H9 (cell line): ENCODE results near the gene TK2. TPM values are rescaled to one million over a fixed set of nuclear protein-coding genes. Genes with fewer than 3 reads are reported as not detected.

Experiments used
- DNase-seq: peaks from one replicate; pipeline ENCODE4 v3.0.0-alpha.2; 2017
- H2AFZ ChIP-seq: one replicate; pipeline ENCODE4 v1.6.1; 2013; ENCODE audit warnings: mild to moderate bottlenecking, low read length, control low read depth, moderate library complexity
- H2AK5ac ChIP-seq: 2 replicates; pipeline ENCODE4 v1.6.1; 2013; ENCODE audit warnings: low read length, control low read depth, mixed read lengths; ENCODE audit not compliant: insufficient read length
- H2BK120ac ChIP-seq: one replicate; pipeline ENCODE4 v1.6.1; 2013; ENCODE audit warnings: low read depth, mild to moderate bottlenecking, low read length, control low read depth, inconsistent platforms; ENCODE audit not compliant: poor library complexity, severe bottlenecking
- H2BK12ac ChIP-seq: 2 replicates; pipeline ENCODE4 v1.6.1; 2013; ENCODE audit warnings: low read length, control low read depth, mixed read lengths, low read depth; ENCODE audit not compliant: insufficient read length
- H2BK15ac ChIP-seq: 2 replicates; pipeline ENCODE4 v1.6.1; 2013; ENCODE audit warnings: low read depth, low read length, control low read depth
- H2BK20ac ChIP-seq: one replicate; pipeline ENCODE4 v1.6.1; 2013; ENCODE audit warnings: low read depth, mild to moderate bottlenecking, low read length, control low read depth, inconsistent platforms; ENCODE audit not compliant: poor library complexity, severe bottlenecking
- H2BK5ac ChIP-seq: 2 replicates; pipeline ENCODE4 v1.6.1; 2013; ENCODE audit warnings: low read length, control low read depth, mixed read lengths; ENCODE audit not compliant: insufficient read length
- H3K14ac ChIP-seq: 2 replicates; pipeline ENCODE4 v1.6.1; 2013; ENCODE audit warnings: low read length, control low read depth; ENCODE audit not compliant: insufficient read depth
- H3K18ac ChIP-seq: 2 replicates; pipeline ENCODE4 v1.6.1; 2013; ENCODE audit warnings: low read depth, mild to moderate bottlenecking, mixed read lengths, low read length, control low read depth; ENCODE audit not compliant: insufficient read length
- H3K23ac ChIP-seq: 2 replicates; pipeline ENCODE4 v1.6.1; 2013; ENCODE audit warnings: low read length, control low read depth, mixed read lengths, low read depth; ENCODE audit not compliant: insufficient read length
- H3K23me2 ChIP-seq: 2 replicates; pipeline ENCODE4 v1.6.1; 2013; ENCODE audit warnings: low read depth, mild to moderate bottlenecking, mixed read lengths, low read length, control low read depth; ENCODE audit not compliant: insufficient read length, poor library complexity, severe bottlenecking
- H3K27ac ChIP-seq: 2 replicates; pipeline ENCODE4 v1.5.1; 2013; ENCODE audit warnings: low read length, control low read depth, mixed read lengths, low read depth; ENCODE audit not compliant: insufficient read length
- H3K27me3 ChIP-seq: 2 replicates; pipeline ENCODE4 v1.6.1; 2013; ENCODE audit warnings: low read length, control low read depth, inconsistent platforms; ENCODE audit not compliant: insufficient read depth
- H3K4ac ChIP-seq: 2 replicates; pipeline ENCODE4 v1.6.1; 2013; ENCODE audit warnings: low read depth, mild to moderate bottlenecking, control low read depth, inconsistent platforms, low read length, moderate library complexity
- H3K4me1 ChIP-seq: 2 replicates; pipeline ENCODE4 v1.6.1; 2013; ENCODE audit warnings: low read length, control low read depth, inconsistent platforms; ENCODE audit not compliant: insufficient read depth
- H3K4me2 ChIP-seq: 2 replicates; pipeline ENCODE4 v1.6.1; 2013; ENCODE audit warnings: low read length, control low read depth, mixed read lengths; ENCODE audit not compliant: insufficient read length, insufficient read depth
- H3K56ac ChIP-seq: 2 replicates; pipeline ENCODE4 v1.6.1; 2013; ENCODE audit warnings: low read depth, mild to moderate bottlenecking, mixed read lengths, low read length, control low read depth; ENCODE audit not compliant: insufficient read length
- H3K79me1 ChIP-seq: 2 replicates; pipeline ENCODE4 v1.6.1; 2013; ENCODE audit warnings: low read depth, mild to moderate bottlenecking, moderate library complexity, low read length, control low read depth, inconsistent platforms; ENCODE audit not compliant: insufficient read depth, poor library complexity, severe bottlenecking
- H3K79me2 ChIP-seq: 2 replicates; pipeline ENCODE4 v1.6.1; 2013; ENCODE audit warnings: low read length, control low read depth, inconsistent platforms; ENCODE audit not compliant: insufficient read depth
- H3K9ac ChIP-seq: 2 replicates; pipeline ENCODE4 v1.6.1; 2013; ENCODE audit warnings: low read length, control low read depth, mixed read lengths; ENCODE audit not compliant: insufficient read length; ENCODE audit errors: extremely low read depth
- H3K9me3 ChIP-seq: one replicate; pipeline ENCODE4 v1.6.1; 2013; ENCODE audit warnings: low read depth, low read length, inconsistent platforms; ENCODE audit not compliant: control insufficient read depth
- H3T11ph ChIP-seq: one replicate; pipeline ENCODE4 v1.6.1; 2013; ENCODE audit warnings: mild to moderate bottlenecking, low read length, control low read depth, inconsistent platforms
- H4K20me1 ChIP-seq: one replicate; pipeline ENCODE4 v1.6.1; 2013; ENCODE audit not compliant: control insufficient read depth, insufficient read length, insufficient read depth
- H4K5ac ChIP-seq: 2 replicates; pipeline ENCODE4 v1.6.1; 2013; ENCODE audit warnings: low read depth, mild to moderate bottlenecking, mixed read lengths, low read length, control low read depth; ENCODE audit not compliant: insufficient read length
- H4K8ac ChIP-seq: replicated peaks from 2 replicates; pipeline ENCODE4 v1.6.1; 2013; ENCODE audit warnings: low read length, control low read depth, mixed read lengths, low read depth; ENCODE audit not compliant: insufficient read length
- H4K91ac ChIP-seq: 2 replicates; pipeline ENCODE4 v1.6.1; 2013; ENCODE audit warnings: low read depth, mild to moderate bottlenecking, moderate library complexity, mixed read lengths, low read length, control low read depth; ENCODE audit not compliant: insufficient read length
- H3K27ac Mint-ChIP-seq, 3 experiments: 2 replicates in 2 of 3; 3 replicates in 1 of 3; pipeline ENCODE4 v1.8.0; 2020 to 2021; ENCODE audit warnings: mixed read lengths in 3 of 3, mild to moderate bottlenecking in 1 of 3, moderate library complexity in 1 of 3
- H3K27me3 Mint-ChIP-seq: 2 replicates; pipeline ENCODE4 v1.8.0; 2021; ENCODE audit warnings: low read depth, mild to moderate bottlenecking, moderate library complexity, mixed read lengths
- H3K36me3 Mint-ChIP-seq, 3 experiments: 2 replicates in 2 of 3; 3 replicates in 1 of 3; pipeline ENCODE4 v1.8.0; 2020 to 2021; ENCODE audit warnings: low read depth in 3 of 3, mixed read lengths in 3 of 3; ENCODE audit not compliant: insufficient read depth in 1 of 3
- H3K4me1 Mint-ChIP-seq, 2 experiments: 2 replicates each; pipeline ENCODE4 v1.8.0; 2020; ENCODE audit warnings: mixed read lengths in 2 of 2
- H3K4me3 Mint-ChIP-seq, 2 experiments: 2 replicates in 1 of 2; 3 replicates in 1 of 2; pipeline ENCODE4 v1.8.0; 2020 to 2021; ENCODE audit warnings: mild to moderate bottlenecking in 2 of 2, mixed read lengths in 2 of 2, moderate library complexity in 1 of 2
- H3K9me3 Mint-ChIP-seq, 2 experiments: 2 replicates in 1 of 2; 3 replicates in 1 of 2; pipeline ENCODE4 v1.8.0; 2020; ENCODE audit warnings: mild to moderate bottlenecking in 2 of 2, mixed read lengths in 2 of 2, moderate library complexity in 1 of 2
- whole genome bisulfite sequencing: extraction: QIAGEN DNeasy Blood & Tissue Kit; methylation state at CpG from one replicate; pipeline ENCODE4 v1.1.7; 2013; ENCODE audit warnings: missing lambda C conversion rate, low lambda C conversion rate, mixed read lengths; ENCODE audit not compliant: insufficient read length; ENCODE audit errors: extremely low coverage; 5-methylcytosine and 5-hydroxymethylcytosine counted together
- total RNA-seq: library from RNA; stranded (reverse); gene quantifications from 2 replicates; pipeline ENCODE4 v1.2.1, GENCODE V29; 2021
- TF ChIP-seq, protein P1 (sequence below): fragments of 200-600 bp; sonication (generic); conservative IDR thresholded peaks from 3 replicates; pipeline ENCODE4 v1.8.0; 2021; ENCODE audit warnings: antibody characterized with exemption, mild to moderate bottlenecking

The TK2 gene
- total RNA-seq, 1 experiment from 2014 or later, result 5.2 TPM

DNA sequence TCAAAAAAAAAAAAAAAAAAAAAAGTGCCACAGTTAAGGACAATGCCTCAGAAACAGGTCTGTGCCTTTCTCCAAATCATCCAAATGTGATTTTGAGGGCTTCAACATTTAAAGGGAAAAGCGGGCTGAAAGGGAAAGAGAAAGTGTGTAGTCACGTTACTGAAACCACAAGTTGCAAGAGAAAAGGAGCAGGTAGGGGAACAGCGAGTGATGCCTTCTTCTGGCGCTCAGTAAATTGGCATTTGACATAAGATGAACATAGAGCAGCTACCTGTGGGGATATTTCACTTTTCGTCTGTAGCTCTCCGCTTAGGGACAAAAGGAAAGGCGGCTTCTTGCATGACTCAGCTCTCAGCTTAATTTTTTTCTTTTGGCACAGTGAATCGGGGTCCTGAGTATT lies 40.4 kb upstream of the TK2 start:
- no peak overlapping the region for H3K4me3 Mint-ChIP-seq
- Histone ChIP-seq H3K9me3 (no peaks in the 10 kb centered on the region), H2BK120ac (no peak overlapping the region), H3T11ph (no peak overlapping the region), H2BK5ac (no peak overlapping the region), H2BK15ac (no peak overlapping the region), H3K4me1 (no peaks in the 10 kb centered on the region), H4K91ac (no peak overlapping the region), H3K23ac (no peak overlapping the region), H3K27ac (no peak overlapping the region), H3K4ac (no peak overlapping the region), H4K8ac (no peak overlapping the region), H3K23me2 (no peaks in the 10 kb centered on the region), H2AFZ (no peak overlapping the region), H3K56ac (no peak overlapping the region), H3K27me3 (no peaks in the 10 kb centered on the region), H4K20me1 (no peaks in the 10 kb centered on the region), H3K79me1 (no peaks in the 10 kb centered on the region), H3K18ac (no peak overlapping the region), H4K5ac (no peak overlapping the region), H2BK12ac (no peak overlapping the region), H2AK5ac (no peak overlapping the region), H3K14ac (no peak overlapping the region), H3K4me2 (no peak overlapping the region), H3K9ac (no peak overlapping the region), H3K79me2 (no peaks in the 10 kb centered on the region), H2BK20ac (no peak overlapping the region)
- DNase-seq, result no peak
- no peaks in the 10 kb centered on the region for H3K36me3 Mint-ChIP-seq
- no peak overlapping the region for H3K27ac Mint-ChIP-seq
- H3K9me3 Mint-ChIP-seq, result no peaks in the 10 kb centered on the region
- TF ChIP-seq, protein P1, sequence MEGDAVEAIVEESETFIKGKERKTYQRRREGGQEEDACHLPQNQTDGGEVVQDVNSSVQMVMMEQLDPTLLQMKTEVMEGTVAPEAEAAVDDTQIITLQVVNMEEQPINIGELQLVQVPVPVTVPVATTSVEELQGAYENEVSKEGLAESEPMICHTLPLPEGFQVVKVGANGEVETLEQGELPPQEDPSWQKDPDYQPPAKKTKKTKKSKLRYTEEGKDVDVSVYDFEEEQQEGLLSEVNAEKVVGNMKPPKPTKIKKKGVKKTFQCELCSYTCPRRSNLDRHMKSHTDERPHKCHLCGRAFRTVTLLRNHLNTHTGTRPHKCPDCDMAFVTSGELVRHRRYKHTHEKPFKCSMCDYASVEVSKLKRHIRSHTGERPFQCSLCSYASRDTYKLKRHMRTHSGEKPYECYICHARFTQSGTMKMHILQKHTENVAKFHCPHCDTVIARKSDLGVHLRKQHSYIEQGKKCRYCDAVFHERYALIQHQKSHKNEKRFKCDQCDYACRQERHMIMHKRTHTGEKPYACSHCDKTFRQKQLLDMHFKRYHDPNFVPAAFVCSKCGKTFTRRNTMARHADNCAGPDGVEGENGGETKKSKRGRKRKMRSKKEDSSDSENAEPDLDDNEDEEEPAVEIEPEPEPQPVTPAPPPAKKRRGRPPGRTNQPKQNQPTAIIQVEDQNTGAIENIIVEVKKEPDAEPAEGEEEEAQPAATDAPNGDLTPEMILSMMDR, result no peak
- peaks cover 12 to 20% of the 10 kb centered on the region in 2 experiments for H3K4me1 Mint-ChIP-seq
- H3K27me3 Mint-ChIP-seq, result no peaks in the 10 kb centered on the region; the same call in 1 of the 2 replicates
- WGBS, result no CpG with 5 or more reads among the region's 8 CpGs
